Measurements from ENCODE around the gene TCF7.

The TCF7 gene

GRCh38 chr5:134091626-134092121, 22.8 kb upstream of the TCF7 start:
- no peak for DNase-seq

GRCh38 chr5:134092875-134093274, 21.6 kb upstream of the TCF7 start:
- DNase-seq: no peak

GRCh38 chr5:134093351-134093750, 21.1 kb upstream of the TCF7 start:
- DNase-seq: no peak

GRCh38 chr5:134095293-134095692, 19.2 kb upstream of the TCF7 start:
- DNase-seq: no peak

GRCh38 chr5:134095887-134096589, 18.4 kb upstream of the TCF7 start:
- DNase-seq: no peak

- DNase-seq: no peak
These were observed 17.2 kb upstream of the TCF7 start for GRCh38 chr5:134097211-134097749.

GRCh38 chr5:134098690-134099089, 15.8 kb upstream of the TCF7 start:
- no peak for DNase-seq

GRCh38 chr5:134099288-134099872, 15.1 kb upstream of the TCF7 start:
- no peak for DNase-seq

GRCh38 chr5:134099939-134100282, 14.6 kb upstream of the TCF7 start:
- DNase-seq: no peak

- DNase-seq: no peak
These were observed 14.0 kb upstream of the TCF7 start for GRCh38 chr5:134100283-134101091.

GRCh38 chr5:134101686-134102439, 12.6 kb upstream of the TCF7 start:
- peak; percentile 39 for DNase-seq

GRCh38 chr5:134103397-134103796, 11.1 kb upstream of the TCF7 start:
- no peak for DNase-seq

GRCh38 chr5:134103998-134104654, 10.4 kb upstream of the TCF7 start:
- no peak for DNase-seq

GRCh38 chr5:134106991-134107701, 7.3 kb upstream of the TCF7 start:
- no peak for DNase-seq

- DNase-seq: no peak
These were observed 6.7 kb upstream of the TCF7 start for GRCh38 chr5:134107779-134108178.

- DNase-seq: no peak
These were observed 4.1 kb upstream of the TCF7 start for GRCh38 chr5:134110382-134110781.

GRCh38 chr5:134111741-134112647, 2.5 kb upstream of the TCF7 start:
- DNase-seq: no peak

GRCh38 chr5:134112726-134113362, 1.6 kb upstream of the TCF7 start:
- DNase-seq: no peak

GRCh38 chr5:134113363-134113889, 1.1 kb upstream of the TCF7 start:
- no peak for DNase-seq

Measured in MV-4-11 (cell line).